Measurements from ENCODE around the gene MYO7B. TPM values are rescaled to one million over a fixed set of nuclear protein-coding genes. Genes with fewer than 3 reads are reported as not detected.

The MYO7B gene
- polyA plus RNA-seq, 1 of the 3 experiments (the other 2 are of a cell fraction), result 0.08 TPM

DNA sequence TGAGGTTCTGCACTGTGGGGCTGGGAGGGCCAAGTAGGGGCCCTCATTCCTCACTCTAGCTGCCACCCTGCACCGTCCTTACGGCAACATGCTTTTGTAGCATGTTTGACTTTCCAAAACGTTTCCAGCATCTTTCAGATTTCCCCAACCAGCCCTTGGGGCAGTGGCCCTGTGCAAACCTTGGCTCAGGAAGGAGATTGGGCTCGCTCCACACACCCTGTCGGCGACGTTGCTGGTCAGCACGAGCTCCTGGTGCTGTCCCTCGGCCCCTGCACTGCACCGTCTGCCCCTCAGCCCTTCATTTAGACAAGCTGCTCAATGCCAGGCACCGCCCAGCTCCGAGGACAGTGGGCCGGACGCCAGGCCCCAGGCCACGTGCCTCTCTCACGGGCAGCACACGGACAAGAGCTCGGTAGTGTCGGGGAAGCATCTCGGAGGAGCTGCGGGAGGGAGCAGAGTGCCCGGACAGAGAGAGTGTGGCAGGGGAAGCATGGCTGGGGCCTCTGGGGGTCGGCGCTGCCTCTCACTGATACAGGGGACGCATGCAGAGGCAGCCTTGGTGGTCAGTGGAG lies 117.4 kb downstream of the MYO7B start:
- TF ChIP-seq RFX5 (IDR thresholded peaks at IDR 0.05; ENCODE audit: low read length), result no peak
- TF ChIP-seq FOXM1 (IDR thresholded peaks at IDR 0.05; ENCODE audit: low read depth), result no peak
- TF ChIP-seq CHD2 (IDR thresholded peaks at IDR 0.05; ENCODE audit: low read length, partially characterized antibody), result no peak
- no peak for TF ChIP-seq GABPA (IDR thresholded peaks at IDR 0.05; ENCODE audit: low read depth)
- no peak for TF ChIP-seq RCOR1 (IDR thresholded peaks at IDR 0.05; ENCODE audit: low read length)
- peaks cover 0 to 60% of the 10 kb centered on the region in 2 experiments; a peak in 1 of 4 replicates for H3K4me1 ChIP-seq (ENCODE audit: control insufficient read depth in 1 of 2, insufficient read depth in 2 of 2, low read depth in 1 of 2, low read length in 1 of 2)
- H3K4me2 ChIP-seq, result no peak overlapping the region
- WGBS (ENCODE audit: low lambda C conversion rate), result 77% methylated on average over 25 of the region's 25 CpGs
- ChIA-PET CTCF (interaction anchor here (0.7 to 2.2 kb wide), 9 partner anchors 9 to 126 kb away, joined by 3 to 9 read pairs (median 3); partner anchors contain the start of genes IWS1 and LIMS2), POLR2A (interaction anchor here (0.9 to 1.4 kb wide), 3 partner anchors 10 to 126 kb away, joined by 6 read pairs; partner anchors contain the start of genes IWS1 and SFT2D3)
- no peak overlapping the region for H2AFZ ChIP-seq (ENCODE audit: low read depth)
- no peaks in the 10 kb centered on the region for H4K20me1 ChIP-seq (ENCODE audit: insufficient read depth)
- no peaks in the 10 kb centered on the region for H3K36me3 ChIP-seq (replicated peaks in 1 of 2; ENCODE audit: control insufficient read depth in 1 of 2, insufficient read depth in 2 of 2, low read length in 1 of 2)
- peak overlapping the region in 1 of 2 experiments; percentile 94; a peak in 2 of 4 replicates for H3K27ac ChIP-seq (ENCODE audit: low read depth in 2 of 2, low read length in 1 of 2)
- no peak overlapping the region for H3K4me3 ChIP-seq (ENCODE audit: low read depth in 2 of 2, low read length in 1 of 2)
- no peaks in the 10 kb centered on the region for H3K79me2 ChIP-seq (ENCODE audit: insufficient read depth)
- no peaks in the 10 kb centered on the region for H3F3A ChIP-seq (replicated peaks; ENCODE audit: insufficient read depth)
- H3K9ac ChIP-seq, result no peak overlapping the region
- H3K27me3 ChIP-seq (ENCODE audit: insufficient read depth), result no peaks in the 10 kb centered on the region
- H3K9me3 ChIP-seq, result no peaks in the 10 kb centered on the region
- H3K9me2 ChIP-seq, result no peaks in the 10 kb centered on the region
- DNase-seq, result no peak

- H3K9me2 ChIP-seq, result no peaks in the 10 kb centered on the region
- no peak overlapping the region for H3K4me2 ChIP-seq
- 79% methylated on average over 16 of the region's 16 CpGs for WGBS (ENCODE audit: low lambda C conversion rate)
- CTCF ChIA-PET, result interaction anchor here (0.7 to 2.2 kb wide), 5 partner anchors 13 to 127 kb away, joined by 3 to 9 read pairs (median 5); partner anchors contain the start of genes IWS1 and LIMS2
- no peaks in the 10 kb centered on the region for H3K27me3 ChIP-seq (ENCODE audit: insufficient read depth)
- no peaks in the 10 kb centered on the region for H3F3A ChIP-seq (replicated peaks; ENCODE audit: insufficient read depth)
- H3K9ac ChIP-seq, result no peak overlapping the region
- TF ChIP-seq EZH2phosphoT487 (IDR thresholded peaks at IDR 0.05; ENCODE audit: borderline replicate concordance, low read depth), result no peak
- no peak for TF ChIP-seq MXI1 (IDR thresholded peaks at IDR 0.05; ENCODE audit: low read depth, low read length)
- TF ChIP-seq SMC3 (IDR thresholded peaks at IDR 0.05; ENCODE audit: low read depth, low read length), result no peak
- H3K4me1 ChIP-seq (ENCODE audit: control insufficient read depth in 1 of 2, insufficient read depth in 2 of 2, low read depth in 1 of 2, low read length in 1 of 2), result peaks cover 0 to 60% of the 10 kb centered on the region in 2 experiments; a peak in 1 of 4 replicates
- H3K9me3 ChIP-seq, result no peaks in the 10 kb centered on the region
- no peak for DNase-seq
- no peaks in the 10 kb centered on the region for H3K36me3 ChIP-seq (replicated peaks in 1 of 2; ENCODE audit: control insufficient read depth in 1 of 2, insufficient read depth in 2 of 2, low read length in 1 of 2)
- H3K27ac ChIP-seq (ENCODE audit: low read depth in 2 of 2, low read length in 1 of 2), result peak overlapping the region in 1 of 2 experiments; percentile 94; a peak in 1 of 4 replicates
- no peaks in the 10 kb centered on the region for H3K79me2 ChIP-seq (ENCODE audit: insufficient read depth)
- no peak overlapping the region for H3K4me3 ChIP-seq (ENCODE audit: low read depth in 2 of 2, low read length in 1 of 2)
- H2AFZ ChIP-seq (ENCODE audit: low read depth), result no peak overlapping the region
- H4K20me1 ChIP-seq (ENCODE audit: insufficient read depth), result no peaks in the 10 kb centered on the region
- POLR2A ChIA-PET, result interaction anchor here (1.4 kb wide), 1 partner anchor 9 kb away, joined by 6 read pairs; no protein-coding TSS in a partner anchor
These were observed 118.1 kb downstream of the MYO7B start for GRCh38 chr2:127653421-127654083.

GRCh38 chr2:127654084-127654837 lies 118.8 kb downstream of the MYO7B start:
- no peak overlapping the region for H3K9ac ChIP-seq
- no peak overlapping the region for H3K27ac ChIP-seq (ENCODE audit: low read depth in 2 of 2, low read length in 1 of 2)
- ChIA-PET POLR2A (no interaction called here), CTCF (interaction anchor here (1.4 to 2.2 kb wide), 4 partner anchors 21 to 128 kb away, joined by 3 to 9 read pairs (median 6); partner anchors contain the start of genes IWS1 and LIMS2)
- H3K4me1 ChIP-seq (ENCODE audit: control insufficient read depth in 1 of 2, insufficient read depth in 2 of 2, low read depth in 1 of 2, low read length in 1 of 2), result peaks cover 0 to 57% of the 10 kb centered on the region in 2 experiments; a peak in 1 of 4 replicates
- H3F3A ChIP-seq (replicated peaks; ENCODE audit: insufficient read depth), result no peaks in the 10 kb centered on the region
- no peaks in the 10 kb centered on the region for H3K9me2 ChIP-seq
- 67% methylated on average over 11 of the region's 24 CpGs for WGBS (ENCODE audit: low lambda C conversion rate)
- H3K9me3 ChIP-seq, result no peaks in the 10 kb centered on the region
- H3K4me3 ChIP-seq (ENCODE audit: low read depth in 2 of 2, low read length in 1 of 2), result no peak overlapping the region
- H4K20me1 ChIP-seq (ENCODE audit: insufficient read depth), result no peaks in the 10 kb centered on the region
- no peak overlapping the region for H3K4me2 ChIP-seq
- H2AFZ ChIP-seq (ENCODE audit: low read depth), result no peak overlapping the region
- H3K27me3 ChIP-seq (ENCODE audit: insufficient read depth), result no peaks in the 10 kb centered on the region
- TF ChIP-seq MXI1 (IDR thresholded peaks at IDR 0.05; ENCODE audit: low read depth, low read length) (no peak), GATA2 (CRISPR knock-in tag; IDR thresholded peaks at IDR 0.05) (no peak)
- H3K36me3 ChIP-seq (replicated peaks in 1 of 2; ENCODE audit: control insufficient read depth in 1 of 2, insufficient read depth in 2 of 2, low read length in 1 of 2), result no peaks in the 10 kb centered on the region
- DNase-seq, result no peak
- no peaks in the 10 kb centered on the region for H3K79me2 ChIP-seq (ENCODE audit: insufficient read depth)
